Fibroblast of skin of left quadriceps (primary cell): ENCODE results near the gene TTC34.
"Not testable (repeated sequence)": the region's sequence is repeated elsewhere in the genome, so short reads cannot be mapped to it uniquely, and the experiment has no call there.

ENCODE experiments used
- DNase-seq, 2 experiments: peaks; one replicate each; pipeline ENCODE4 v3.0.0-alpha.2; 2013; ENCODE audit warnings: low read depth in 2 of 2

TTC34 gene

GRCh38 chr1:2768052-2768451 lies 33.4 kb downstream of the TTC34 start:
- not testable (repeated sequence) for DNase-seq

GRCh38 chr1:2759433-2759832 lies 42.1 kb downstream of the TTC34 start:
- not testable (repeated sequence) for DNase-seq

GRCh38 chr1:2757519-2757918 lies 44.0 kb downstream of the TTC34 start:
- DNase-seq, result not testable (repeated sequence)

- not testable (repeated sequence) for DNase-seq
Observed at GRCh38 chr1:2755426-2755825, 46.1 kb downstream of the TTC34 start.

GRCh38 chr1:2754597-2754996 lies 46.9 kb downstream of the TTC34 start:
- not testable (repeated sequence) for DNase-seq

- DNase-seq, result not testable (repeated sequence)
Observed at GRCh38 chr1:2752503-2752902, 49.0 kb downstream of the TTC34 start.

GRCh38 chr1:2751866-2752265 lies 49.6 kb downstream of the TTC34 start:
- not testable (repeated sequence) for DNase-seq

- DNase-seq, result not testable (repeated sequence)
Observed at GRCh38 chr1:2750766-2751730, 50.4 kb downstream of the TTC34 start.

GRCh38 chr1:2750041-2750680 lies 51.3 kb downstream of the TTC34 start:
- not testable (repeated sequence) for DNase-seq

GRCh38 chr1:2748626-2749025 lies 52.9 kb downstream of the TTC34 start:
- not testable (repeated sequence) for DNase-seq

- DNase-seq, result not testable (repeated sequence)
Observed at GRCh38 chr1:2694796-2695195, 106.7 kb downstream of the TTC34 start.

- not testable (repeated sequence) for DNase-seq
Observed at GRCh38 chr1:2690180-2690579, 111.3 kb downstream of the TTC34 start.

GRCh38 chr1:2688336-2688665 lies 113.2 kb downstream of the TTC34 start:
- DNase-seq, result not testable (repeated sequence)

GRCh38 chr1:2687638-2688335 lies 113.7 kb downstream of the TTC34 start:
- not testable (repeated sequence) for DNase-seq

- not testable (repeated sequence) for DNase-seq
Observed at GRCh38 chr1:2687174-2687591, 114.3 kb downstream of the TTC34 start.

GRCh38 chr1:2686091-2686863 lies 115.2 kb downstream of the TTC34 start:
- not testable (repeated sequence) for DNase-seq

GRCh38 chr1:2685671-2686070 lies 115.8 kb downstream of the TTC34 start:
- not testable (repeated sequence) for DNase-seq

- not testable (repeated sequence) for DNase-seq
Observed at GRCh38 chr1:2684878-2685277, 116.6 kb downstream of the TTC34 start.

GRCh38 chr1:2684000-2684399 lies 117.5 kb downstream of the TTC34 start:
- not testable (repeated sequence) for DNase-seq

GRCh38 chr1:2683321-2683741 lies 118.2 kb downstream of the TTC34 start:
- not testable (repeated sequence) for DNase-seq

- not testable (repeated sequence) for DNase-seq
Observed at GRCh38 chr1:2682879-2683278, 118.6 kb downstream of the TTC34 start.
